Thyroid gland (tissue), 4 donors: ENCODE data around the gene KIAA1671.

Source experiments
- CTCF ChIP-seq, 6 experiments: fragments of 200-600 bp in 3 of 6; fragments of 450-650 bp in 3 of 6; sonication (generic) in 3 of 6; IDR thresholded peaks; one replicate each; pipeline ENCODE4 v1.5.1; 2016 to 2019; ENCODE audit warnings: antibody characterized with exemption in 6 of 6, mild to moderate bottlenecking in 2 of 6, inconsistent platforms in 1 of 6, moderate library complexity in 1 of 6
- POLR2A ChIP-seq, 2 donors: fragments of 450-650 bp; IDR thresholded peaks; one replicate each; pipeline ENCODE4 v1.6.1; 2017; ENCODE audit warnings: antibody characterized with exemption in 2 of 2, mild to moderate bottlenecking in 2 of 2, moderate library complexity in 1 of 2

- no peak for TF ChIP-seq CTCF (IDR thresholded peaks at IDR 0.05)
- TF ChIP-seq POLR2A (IDR thresholded peaks at IDR 0.05): no peak
Observed at GRCh38 chr22:25134028-25134427, 181.5 kb downstream of the KIAA1671 start.
